Natural killer cell treated with Interleukin-12 subunit alpha and Interleukin-12 subunit beta and Interleukin-15 and Interleukin-18, amount 100 ng/mL, for 72 hours (primary cell): ENCODE measurements around the gene TMPRSS9. TPM values are rescaled to one million over a fixed set of nuclear protein-coding genes. Genes with fewer than 3 reads are reported as not detected.

ENCODE experiments used
- ATAC-seq, 2 donors: fragments of 150-1000 bp; cut with Tn5 transposase in 1 of 2; sonication (Bioruptor Pico), chemical (Tn5 transposase) in 1 of 2; 2 replicates each; pipeline ENCODE4 v1.10.0; 2021
- DNase-seq: peaks from one replicate; pipeline ENCODE4 v3.0.0; 2022; ENCODE audit warnings: low spot score
- H3K27ac Mint-ChIP-seq, 2 donors: 1 replicate in 1 of 2; 2 replicates in 1 of 2; pipeline ENCODE4 v1.8.0; 2022; ENCODE audit warnings: mixed read lengths in 2 of 2, mild to moderate bottlenecking in 1 of 2, moderate library complexity in 1 of 2
- H3K27me3 Mint-ChIP-seq, 2 donors: 1 replicate in 1 of 2; 2 replicates in 1 of 2; pipeline ENCODE4 v1.8.0; 2022; ENCODE audit warnings: mixed read lengths in 2 of 2
- H3K36me3 Mint-ChIP-seq: one replicate; pipeline ENCODE4 v1.8.0; 2022; ENCODE audit warnings: mixed read lengths
- H3K4me1 Mint-ChIP-seq, 2 donors: 1 replicate in 1 of 2; 2 replicates in 1 of 2; pipeline ENCODE4 v1.8.0; 2022; ENCODE audit warnings: low read depth in 2 of 2, mixed read lengths in 2 of 2, mild to moderate bottlenecking in 1 of 2
- H3K4me3 Mint-ChIP-seq: one replicate; pipeline ENCODE4 v1.8.0; 2022; ENCODE audit warnings: mixed read lengths
- H3K9me3 Mint-ChIP-seq: 2 replicates; pipeline ENCODE4 v1.8.0; 2022; ENCODE audit warnings: mixed read lengths
- total RNA-seq, 2 donors: library from RNA; stranded (reverse); gene quantifications; one replicate each; pipeline ENCODE4 v1.2.3, GENCODE V29; 2022

TMPRSS9 gene
- total RNA-seq, 2 donors from 2014 or later: not detected

GRCh38 chr19:2423915-2424685, 64.0 kb downstream of the TMPRSS9 start:
- Mint-ChIP-seq H3K36me3 (no peaks in the 10 kb centered on the region), H3K4me1 (peaks cover 6 to 11% of the 10 kb centered on the region in 2 donors), H3K27ac (no peak overlapping the region), H3K9me3 (no peaks in the 10 kb centered on the region), H3K27me3 (no peaks in the 10 kb centered on the region), H3K4me3 (no peak overlapping the region)
- ATAC-seq (no peak), DNase-seq (no peak)

DNA sequence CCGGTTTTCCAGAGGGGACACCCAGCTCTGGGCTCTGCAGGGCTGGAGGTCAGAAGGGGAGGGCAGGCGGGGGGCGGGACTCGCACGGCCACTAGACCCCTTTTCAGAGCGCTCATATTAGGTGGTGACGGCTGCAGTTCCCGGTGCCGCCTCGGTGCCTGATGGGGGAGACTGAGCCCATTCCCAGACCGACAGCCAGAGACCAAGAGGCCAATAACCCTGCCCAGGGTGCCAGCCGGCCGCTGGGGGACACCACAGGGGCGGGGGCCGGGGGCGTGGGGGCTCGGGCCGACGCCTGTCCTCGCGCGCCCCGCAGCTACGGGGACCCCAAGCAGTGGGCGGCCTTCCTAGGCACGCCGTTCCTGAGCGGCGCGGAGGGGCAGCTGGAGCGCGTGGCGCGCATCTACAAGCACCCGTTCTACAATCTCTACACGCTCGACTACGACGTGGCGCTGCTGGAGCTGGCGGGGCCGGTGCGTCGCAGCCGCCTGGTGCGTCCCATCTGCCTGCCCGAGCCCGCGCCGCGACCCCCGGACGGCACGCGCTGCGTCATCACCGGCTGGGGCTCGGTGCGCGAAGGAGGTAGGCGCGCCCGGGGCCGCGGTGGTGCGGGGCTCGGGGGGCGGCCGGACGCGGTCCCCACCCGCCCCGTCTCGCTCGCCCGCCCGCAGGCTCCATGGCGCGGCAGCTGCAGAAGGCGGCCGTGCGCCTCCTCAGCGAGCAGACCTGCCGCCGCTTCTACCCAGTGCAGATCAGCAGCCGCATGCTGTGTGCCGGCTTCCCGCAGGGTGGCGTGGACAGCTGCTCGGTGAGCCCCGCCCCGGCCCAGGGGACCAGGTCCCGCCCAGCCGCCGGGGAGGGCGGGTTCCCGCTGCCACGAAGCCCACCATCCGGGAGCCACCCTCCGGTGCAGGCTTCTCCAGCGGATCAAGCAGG, 64.9 kb downstream of the TMPRSS9 start:
- peaks cover 6 to 11% of the 10 kb centered on the region in 2 donors for H3K4me1 Mint-ChIP-seq
- H3K27ac Mint-ChIP-seq: no peak overlapping the region
- DNase-seq (no peak), ATAC-seq (no peak)
- H3K27me3 Mint-ChIP-seq: no peaks in the 10 kb centered on the region
- H3K4me3 Mint-ChIP-seq: no peak overlapping the region
- no peaks in the 10 kb centered on the region for H3K9me3 Mint-ChIP-seq
- no peaks in the 10 kb centered on the region for H3K36me3 Mint-ChIP-seq

DNA sequence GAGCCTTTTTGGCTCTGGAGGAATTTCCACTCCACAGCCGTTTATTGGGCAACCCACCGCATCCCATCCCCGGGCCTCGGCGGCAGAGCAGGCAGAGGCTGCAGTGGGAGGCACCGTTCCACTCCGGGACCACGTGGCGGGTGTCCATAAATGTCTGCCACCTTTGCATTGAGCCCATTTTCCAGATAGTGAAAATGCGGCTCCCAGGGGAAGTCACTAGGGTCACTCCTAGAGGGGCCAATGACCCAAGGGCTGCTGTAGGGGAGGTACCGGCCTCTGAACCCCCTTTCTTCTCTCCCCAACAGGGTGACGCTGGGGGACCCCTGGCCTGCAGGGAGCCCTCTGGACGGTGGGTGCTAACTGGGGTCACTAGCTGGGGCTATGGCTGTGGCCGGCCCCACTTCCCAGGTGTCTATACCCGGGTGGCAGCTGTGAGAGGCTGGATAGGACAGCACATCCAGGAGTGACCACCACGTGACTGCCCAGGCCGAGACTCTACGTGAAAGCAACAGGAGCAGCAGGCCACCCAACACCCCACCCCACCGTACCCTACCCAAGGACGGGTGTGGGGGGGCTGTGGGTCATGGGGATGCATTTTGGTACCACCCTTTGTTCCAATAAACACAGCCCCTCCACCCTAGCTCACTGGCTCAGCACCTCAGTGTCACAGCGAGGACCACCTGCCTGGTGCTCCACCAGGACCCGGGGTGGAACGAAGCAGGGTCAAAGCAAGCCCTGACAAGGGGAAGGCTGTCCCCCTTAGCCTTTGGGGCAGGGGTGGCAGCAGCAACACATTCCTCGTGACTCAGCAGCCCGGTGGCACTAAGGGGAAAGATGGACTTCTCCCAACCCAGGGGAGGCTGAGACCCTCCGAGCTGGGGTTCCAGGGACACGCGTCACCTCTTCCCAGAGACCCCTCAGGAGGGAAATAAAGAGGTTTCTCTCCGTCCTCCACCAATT, 65.8 kb downstream of the TMPRSS9 start:
- peak overlapping the region; percentile 91 for H3K4me3 Mint-ChIP-seq
- DNase-seq (no peak), ATAC-seq (no peak)
- H3K36me3 Mint-ChIP-seq: no peaks in the 10 kb centered on the region
- no peaks in the 10 kb centered on the region for H3K9me3 Mint-ChIP-seq
- H3K4me1 Mint-ChIP-seq: peaks cover 6 to 11% of the 10 kb centered on the region in 2 donors
- H3K27ac Mint-ChIP-seq: peak overlapping the region; percentile 29 to 93
- no peaks in the 10 kb centered on the region for H3K27me3 Mint-ChIP-seq

- H3K4me3 Mint-ChIP-seq: peak overlapping the region; percentile 91
- ATAC-seq (peak; percentile 41), DNase-seq (no peak)
- H3K27ac Mint-ChIP-seq: peak overlapping the region; percentile 93 to 96
- H3K9me3 Mint-ChIP-seq: no peaks in the 10 kb centered on the region
- no peaks in the 10 kb centered on the region for H3K27me3 Mint-ChIP-seq
- H3K36me3 Mint-ChIP-seq: no peaks in the 10 kb centered on the region
- peaks cover 6 to 11% of the 10 kb centered on the region in 2 donors for H3K4me1 Mint-ChIP-seq
Measured at GRCh38 chr19:2426611-2427428, 66.8 kb downstream of the TMPRSS9 start.

DNA sequence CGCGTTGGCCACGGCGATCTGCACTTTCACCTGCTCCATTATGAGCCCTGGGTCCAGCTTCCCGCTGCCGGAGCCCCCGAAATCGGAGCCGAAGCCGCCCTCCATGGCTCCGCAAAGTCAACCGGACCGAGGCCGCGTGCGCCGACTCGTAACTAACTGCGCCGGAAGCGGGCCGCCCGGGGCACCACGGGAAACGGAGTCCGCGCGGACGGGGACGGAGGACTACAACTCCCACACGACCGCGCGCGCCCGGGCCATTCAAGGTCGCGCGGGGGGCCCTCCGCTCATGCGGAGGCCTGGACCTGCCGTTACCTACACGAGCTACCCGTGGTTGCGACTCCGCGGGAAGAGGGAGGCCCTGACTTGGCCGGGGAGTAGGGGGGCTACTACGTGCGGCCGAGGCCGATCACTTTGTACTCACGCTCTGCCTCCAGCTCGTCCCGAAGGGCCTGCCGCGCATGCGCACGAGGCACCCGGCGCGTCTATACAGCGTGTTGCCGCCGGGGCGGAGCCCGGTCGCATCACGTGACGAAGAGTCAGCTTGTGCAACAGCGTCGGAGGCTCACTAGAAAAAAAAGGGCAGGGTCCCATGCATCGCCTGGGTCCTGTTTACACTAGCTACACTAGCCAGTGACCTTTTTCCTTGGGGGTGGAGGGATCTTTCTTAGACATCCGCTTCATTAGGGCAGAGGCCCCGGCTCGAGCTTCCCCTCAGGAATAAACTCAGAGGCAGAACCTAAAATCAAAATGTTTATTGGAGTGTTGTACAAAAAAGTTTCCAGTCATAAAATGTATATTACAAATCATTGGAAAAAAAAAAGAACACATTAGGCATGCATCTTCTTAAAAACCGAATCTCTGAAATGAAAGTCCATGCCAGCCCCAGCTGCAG, 67.6 kb downstream of the TMPRSS9 start, which contains the start of gene TIMM13:
Gene TIMM13 (minus strand): TSS at position 158 of the 892 bp plus-strand sequence. CDS start 53 bp downstream, at position 105.
- Mint-ChIP-seq H3K4me1 (peaks cover 6 to 11% of the 10 kb centered on the region in 2 donors), H3K27me3 (no peaks in the 10 kb centered on the region), H3K27ac (peak within 1 kb of the TSS; percentile 93 to 96), H3K9me3 (no peaks in the 10 kb centered on the region), H3K36me3 (no peaks in the 10 kb centered on the region), H3K4me3 (peak within 1 kb of the TSS; percentile 91)
- DNase-seq: peak; percentile 98
- ATAC-seq: peak; percentile 95 to 96

- Mint-ChIP-seq H3K27ac (peak overlapping the region in 1 of 2 donors; percentile 93), H3K4me1 (peaks cover 6 to 11% of the 10 kb centered on the region in 2 donors), H3K27me3 (no peaks in the 10 kb centered on the region), H3K36me3 (no peaks in the 10 kb centered on the region), H3K9me3 (no peaks in the 10 kb centered on the region), H3K4me3 (peak overlapping the region; percentile 91)
- no peak for ATAC-seq
- DNase-seq: no peak
Measured at GRCh38 chr19:2428321-2428690, 68.2 kb downstream of the TMPRSS9 start.

- ATAC-seq: no peak
- no peak overlapping the region for H3K4me3 Mint-ChIP-seq
- no peaks in the 10 kb centered on the region for H3K36me3 Mint-ChIP-seq
- H3K27ac Mint-ChIP-seq: no peak overlapping the region
- peaks cover 6 to 11% of the 10 kb centered on the region in 2 donors for H3K4me1 Mint-ChIP-seq
- no peaks in the 10 kb centered on the region for H3K27me3 Mint-ChIP-seq
- no peak for DNase-seq
- no peaks in the 10 kb centered on the region for H3K9me3 Mint-ChIP-seq
Measured at GRCh38 chr19:2428756-2429711, 69.0 kb downstream of the TMPRSS9 start.

DNA sequence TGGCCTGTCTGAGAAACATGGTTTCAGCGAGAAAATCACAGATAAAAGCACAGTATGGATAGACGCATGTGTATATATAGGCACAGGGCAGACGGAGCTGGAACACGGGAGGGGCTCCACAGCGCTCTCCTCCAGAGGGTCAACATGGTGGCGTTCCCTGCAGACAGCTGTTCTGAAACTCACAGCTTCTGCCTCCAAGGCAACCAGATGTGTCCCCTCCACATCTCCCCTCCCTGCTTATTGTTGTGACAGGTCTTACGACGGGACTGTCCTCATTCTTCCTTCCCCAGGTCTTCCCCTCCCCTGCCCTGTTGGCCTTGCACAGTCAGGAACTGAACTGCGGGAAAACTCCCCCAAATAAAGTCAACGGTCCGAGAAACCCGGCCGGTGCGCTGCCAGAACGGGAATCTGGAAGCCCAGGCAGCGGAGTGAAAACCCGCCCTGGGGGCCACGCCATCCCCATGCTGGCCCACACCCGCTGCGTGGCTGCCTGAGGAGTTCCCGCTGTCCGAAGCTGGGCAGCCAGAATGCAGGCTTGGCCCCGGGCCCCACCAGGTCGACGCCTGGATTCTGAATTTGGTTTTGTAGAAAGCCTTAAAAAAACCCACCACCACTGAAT, 70.0 kb downstream of the TMPRSS9 start:
- H3K4me1 Mint-ChIP-seq: peaks cover 6 to 11% of the 10 kb centered on the region in 2 donors
- no peaks in the 10 kb centered on the region for H3K36me3 Mint-ChIP-seq
- DNase-seq: no peak
- H3K27ac Mint-ChIP-seq: no peak overlapping the region
- H3K4me3 Mint-ChIP-seq: no peak overlapping the region
- H3K27me3 Mint-ChIP-seq: no peaks in the 10 kb centered on the region
- H3K9me3 Mint-ChIP-seq: no peaks in the 10 kb centered on the region
- no peak for ATAC-seq

- H3K36me3 Mint-ChIP-seq: no peaks in the 10 kb centered on the region
- H3K4me1 Mint-ChIP-seq: peaks cover 6 to 10% of the 10 kb centered on the region in 2 donors
- DNase-seq: no peak
- H3K27me3 Mint-ChIP-seq: no peaks in the 10 kb centered on the region
- no peak overlapping the region for H3K4me3 Mint-ChIP-seq
- H3K9me3 Mint-ChIP-seq: no peaks in the 10 kb centered on the region
- no peak overlapping the region for H3K27ac Mint-ChIP-seq
- no peak for ATAC-seq
Measured at GRCh38 chr19:2431318-2432055, 71.4 kb downstream of the TMPRSS9 start.

- Mint-ChIP-seq H3K4me1 (peaks cover 5 to 6% of the 10 kb centered on the region in 2 donors), H3K36me3 (no peaks in the 10 kb centered on the region), H3K27me3 (no peaks in the 10 kb centered on the region), H3K9me3 (no peaks in the 10 kb centered on the region), H3K4me3 (no peak overlapping the region), H3K27ac (no peak overlapping the region)
- DNase-seq (peak; percentile 54), ATAC-seq (no peak)
Measured at GRCh38 chr19:2432131-2432848, 72.2 kb downstream of the TMPRSS9 start.
